Activated CD8-positive, alpha-beta memory T cell treated with anti-CD3 and anti-CD28 coated beads for 24 hours (primary cell): ENCODE data around the gene PDPK1.

ENCODE experiments used
- DNase-seq: peaks from one replicate; pipeline ENCODE4 v3.0.0-alpha.2; 2020

The PDPK1 gene

DNA sequence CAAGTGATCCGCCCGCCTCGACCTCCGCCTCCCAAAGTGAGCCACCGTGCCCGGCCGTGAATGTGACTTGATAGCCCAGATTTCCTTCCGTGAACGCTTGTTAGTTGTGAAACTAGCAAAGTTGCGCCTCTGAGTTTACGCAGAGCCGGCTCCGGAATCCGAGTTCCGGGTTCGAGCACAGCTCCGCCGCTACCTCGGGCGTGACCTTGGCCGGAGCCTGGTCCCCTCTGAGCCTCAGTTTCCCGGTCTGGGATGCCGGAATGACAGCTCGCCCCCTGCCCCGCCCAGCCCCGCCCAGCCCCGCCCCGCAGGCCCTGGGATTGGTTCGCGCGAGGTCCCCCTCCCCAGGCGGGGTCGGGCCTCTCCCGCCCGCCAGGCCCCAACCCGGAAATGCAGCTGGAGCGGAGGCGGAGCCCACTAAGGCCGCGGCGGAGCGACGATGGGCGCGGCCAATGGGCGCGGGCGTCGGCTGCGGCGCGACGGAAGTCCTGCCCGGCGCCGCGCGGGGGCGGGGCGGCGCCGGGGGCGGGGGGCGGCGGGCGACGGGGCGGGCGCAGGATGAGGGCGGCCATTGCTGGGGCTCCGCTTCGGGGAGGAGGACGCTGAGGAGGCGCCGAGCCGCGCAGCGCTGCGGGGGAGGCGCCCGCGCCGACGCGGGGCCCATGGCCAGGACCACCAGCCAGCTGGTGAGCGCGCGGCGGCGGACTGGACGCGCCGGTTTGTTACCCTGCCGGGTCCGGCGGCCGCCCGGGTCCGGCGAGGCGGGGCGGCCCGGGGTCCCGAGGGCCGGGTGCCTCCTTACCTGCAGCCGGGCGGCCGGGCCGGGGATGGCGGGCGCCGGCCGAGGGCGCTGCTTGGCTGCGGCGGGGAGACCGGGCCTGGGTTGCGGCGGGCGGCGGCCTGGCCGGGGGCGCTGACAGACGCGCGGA, at the start of gene PDPK1:
PDPK1 (plus strand) TSS at position 571 of the 929 bp plus-strand sequence; CDS start at position 663, 92 bp downstream.
- peak; percentile 94 for DNase-seq

DNA sequence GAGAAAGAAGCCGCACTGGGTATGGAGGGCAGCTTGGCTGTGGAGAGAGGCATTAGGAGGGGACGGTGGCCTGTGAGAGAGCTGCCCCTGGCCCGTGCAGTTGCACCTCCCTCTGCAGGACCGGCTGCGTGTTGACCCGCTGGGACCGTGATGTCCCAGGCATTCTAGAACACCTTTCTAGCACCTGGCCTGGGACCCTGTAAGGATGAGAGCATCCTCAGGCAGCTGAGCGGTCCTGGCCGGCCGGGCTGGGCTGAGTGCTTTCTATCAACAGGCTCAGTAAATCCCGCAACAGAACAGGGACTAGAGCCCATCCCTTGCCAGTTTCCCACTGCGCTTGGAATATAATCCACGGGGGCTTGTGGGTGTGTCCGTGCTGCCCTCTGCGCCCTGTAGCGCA, 48.2 kb upstream of the PDPK1 start:
- no peak for DNase-seq

DNA sequence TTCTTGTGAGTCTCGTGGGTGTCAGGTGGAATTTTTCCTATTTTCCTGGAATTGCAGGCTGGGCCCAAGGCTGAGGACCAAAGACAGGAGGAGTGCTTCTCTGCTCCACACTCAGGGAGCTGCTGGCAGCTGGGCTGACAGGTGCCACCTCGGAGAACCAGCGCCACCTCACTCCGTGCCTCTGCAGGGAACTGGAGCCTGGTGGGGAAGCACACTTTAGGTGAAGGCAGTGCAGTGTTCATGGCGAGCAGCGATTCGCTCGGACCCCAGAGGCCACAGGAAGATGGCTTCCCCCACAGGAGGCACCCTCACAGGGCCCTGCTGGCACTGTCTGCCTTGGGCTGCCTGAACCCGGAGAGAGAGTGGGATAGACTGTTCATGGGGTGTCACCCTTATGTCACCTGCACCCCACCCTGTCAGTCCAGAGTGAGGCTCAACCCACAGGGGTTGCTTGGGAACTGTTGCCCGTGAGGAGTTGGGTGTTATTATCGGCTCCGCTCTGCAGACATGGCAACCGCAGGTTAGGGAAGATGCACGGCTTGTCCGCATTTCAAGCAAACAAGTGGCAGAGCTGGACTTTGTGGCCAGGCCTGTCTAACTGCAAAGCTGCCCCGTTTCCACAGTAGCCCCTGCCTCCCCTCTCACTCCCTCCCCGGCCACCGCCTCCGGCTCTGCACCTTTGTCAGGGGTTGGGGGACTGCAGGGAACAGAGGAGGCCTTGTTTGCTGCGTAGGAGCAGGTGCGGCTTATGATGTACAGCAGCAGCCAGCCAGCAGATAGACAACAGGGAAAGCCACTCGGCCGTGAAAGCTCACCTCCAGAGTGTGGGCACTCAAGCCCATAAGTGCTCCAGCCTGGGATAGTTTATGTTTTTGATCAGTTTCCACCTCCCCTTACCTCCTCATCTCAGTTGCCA, 47.4 kb upstream of the PDPK1 start:
- DNase-seq: no peak

DNA sequence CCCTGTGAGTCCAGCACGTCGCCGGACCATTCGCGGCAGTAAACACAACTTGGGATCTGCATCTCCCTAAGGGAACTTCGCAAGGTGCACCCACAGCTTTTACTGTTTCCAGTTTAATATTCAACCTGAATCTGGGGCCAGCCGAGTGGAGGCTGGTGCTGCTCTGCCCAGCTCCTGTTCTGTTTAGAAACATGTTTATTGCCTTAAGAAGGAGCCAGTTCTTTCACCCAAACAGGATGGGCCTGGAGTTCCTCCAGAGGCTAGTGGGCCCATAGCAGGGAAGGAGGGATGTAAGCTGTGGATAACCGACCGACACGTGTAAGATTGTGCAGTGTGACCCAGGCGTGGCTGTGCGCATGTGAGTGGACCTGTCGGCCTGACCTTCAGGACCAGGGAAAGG, 45.5 kb upstream of the PDPK1 start:
- DNase-seq: no peak

DNA sequence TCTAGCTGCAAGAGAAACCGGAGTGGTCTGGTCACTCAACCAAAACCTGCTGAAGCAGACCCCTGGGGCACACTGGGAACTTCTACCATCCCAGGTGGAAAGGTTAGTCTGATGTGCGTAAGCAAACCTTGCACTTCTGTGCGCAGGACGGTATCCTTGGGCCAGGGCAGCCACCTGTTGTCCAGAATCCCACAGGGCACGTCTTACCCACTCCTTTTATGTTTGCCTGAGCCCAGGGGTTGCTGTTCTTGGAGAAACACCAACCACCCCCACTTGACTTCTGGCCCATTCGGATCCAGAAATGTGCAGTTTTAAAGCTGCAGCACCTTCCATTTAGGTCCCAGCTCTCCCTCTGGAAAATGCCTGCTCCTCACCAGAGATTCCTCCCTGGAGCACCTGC, 44.2 kb upstream of the PDPK1 start:
- no peak for DNase-seq

DNA sequence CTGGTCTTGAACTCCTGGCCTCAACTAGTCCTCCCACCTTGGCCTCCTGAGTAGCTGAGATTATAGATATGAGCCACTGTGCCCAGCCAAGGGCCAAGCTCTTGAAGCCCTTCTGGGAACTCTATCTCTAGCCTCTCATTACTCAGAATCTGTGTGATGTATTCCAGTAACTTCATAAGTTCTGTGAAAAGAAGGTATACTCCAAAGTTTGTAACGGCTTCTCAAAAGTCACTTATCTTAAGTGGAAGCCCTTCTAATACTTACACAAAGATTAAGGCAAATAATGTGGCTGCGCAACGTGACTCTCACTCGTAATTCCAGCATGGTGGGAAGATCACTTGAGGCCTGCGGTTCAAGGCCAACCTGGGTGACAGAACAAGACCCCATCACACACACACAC, 43.2 kb upstream of the PDPK1 start:
- no peak for DNase-seq

DNA sequence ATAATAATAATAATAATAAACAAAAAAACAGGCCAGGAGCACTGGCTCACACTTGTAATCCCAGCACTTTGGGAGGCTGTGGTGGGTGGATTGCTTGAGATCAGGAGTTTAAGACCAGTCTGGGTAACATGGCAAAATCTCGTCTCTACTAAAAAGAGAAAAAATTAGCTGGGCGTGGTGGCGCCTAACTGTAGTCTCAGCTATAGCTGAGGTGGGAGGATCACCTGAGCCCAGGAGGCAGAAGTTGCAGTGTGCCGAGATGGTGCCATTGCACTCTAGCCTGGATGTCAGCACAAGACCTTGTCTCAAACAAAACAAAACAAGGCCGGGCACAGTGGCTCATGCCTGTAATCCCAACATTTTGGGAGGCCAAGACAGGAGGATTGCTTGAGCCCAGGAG, 42.8 kb upstream of the PDPK1 start:
- DNase-seq: no peak

DNA sequence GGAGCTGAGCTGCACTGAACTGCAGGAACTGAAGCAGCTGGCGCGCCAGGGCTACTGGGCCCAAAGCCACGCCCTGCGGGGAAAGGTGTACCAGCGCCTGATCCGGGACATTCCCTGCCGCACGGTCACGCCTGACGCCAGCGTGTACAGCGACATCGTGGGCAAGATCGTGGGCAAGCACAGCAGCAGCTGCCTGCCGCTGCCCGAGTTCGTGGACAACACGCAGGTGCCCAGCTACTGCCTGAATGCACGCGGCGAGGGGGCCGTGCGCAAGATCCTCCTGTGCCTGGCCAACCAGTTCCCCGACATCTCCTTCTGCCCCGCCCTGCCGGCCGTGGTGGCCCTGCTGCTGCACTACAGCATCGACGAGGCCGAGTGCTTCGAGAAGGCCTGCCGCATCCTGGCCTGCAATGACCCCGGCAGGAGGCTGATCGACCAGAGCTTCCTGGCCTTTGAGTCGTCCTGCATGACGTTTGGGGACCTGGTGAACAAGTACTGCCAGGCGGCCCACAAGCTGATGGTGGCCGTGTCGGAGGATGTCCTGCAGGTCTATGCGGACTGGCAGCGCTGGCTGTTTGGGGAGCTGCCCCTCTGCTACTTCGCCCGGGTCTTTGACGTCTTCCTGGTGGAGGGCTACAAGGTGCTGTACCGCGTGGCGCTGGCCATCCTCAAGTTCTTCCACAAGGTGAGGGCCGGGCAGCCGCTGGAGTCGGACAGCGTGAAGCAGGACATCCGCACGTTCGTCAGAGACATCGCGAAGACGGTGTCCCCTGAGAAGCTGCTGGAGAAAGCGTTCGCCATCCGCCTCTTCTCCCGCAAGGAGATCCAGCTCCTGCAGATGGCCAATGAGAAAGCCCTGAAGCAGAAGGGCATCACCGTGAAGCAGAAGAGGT, 41.4 kb upstream of the PDPK1 start:
- no peak for DNase-seq

DNA sequence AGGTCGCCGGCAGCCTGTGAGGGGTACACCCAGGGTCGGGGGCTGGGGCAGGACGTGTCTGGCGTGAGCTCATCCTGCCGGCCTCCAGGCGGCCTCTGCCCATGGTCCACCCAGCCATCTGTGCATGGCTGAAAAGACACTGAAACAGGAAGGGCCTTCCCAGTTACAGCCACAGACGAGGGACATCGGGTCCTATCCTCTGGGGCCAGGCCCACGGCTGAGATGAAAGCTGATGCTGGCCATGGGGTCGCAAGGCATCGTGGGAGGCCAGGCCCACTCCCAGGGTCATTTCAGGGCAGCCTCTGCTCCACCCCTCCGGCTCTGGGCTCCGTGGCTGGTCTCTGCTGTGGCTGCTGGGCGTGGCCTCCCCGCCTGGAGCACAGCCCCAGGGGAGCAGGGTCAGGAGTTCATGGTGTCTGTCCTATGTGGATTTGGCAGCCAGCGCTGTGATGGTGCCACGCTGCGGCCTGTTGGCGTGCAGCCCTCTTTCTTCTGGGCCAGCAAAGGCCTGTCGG, 40.6 kb upstream of the PDPK1 start:
- no peak for DNase-seq

DNA sequence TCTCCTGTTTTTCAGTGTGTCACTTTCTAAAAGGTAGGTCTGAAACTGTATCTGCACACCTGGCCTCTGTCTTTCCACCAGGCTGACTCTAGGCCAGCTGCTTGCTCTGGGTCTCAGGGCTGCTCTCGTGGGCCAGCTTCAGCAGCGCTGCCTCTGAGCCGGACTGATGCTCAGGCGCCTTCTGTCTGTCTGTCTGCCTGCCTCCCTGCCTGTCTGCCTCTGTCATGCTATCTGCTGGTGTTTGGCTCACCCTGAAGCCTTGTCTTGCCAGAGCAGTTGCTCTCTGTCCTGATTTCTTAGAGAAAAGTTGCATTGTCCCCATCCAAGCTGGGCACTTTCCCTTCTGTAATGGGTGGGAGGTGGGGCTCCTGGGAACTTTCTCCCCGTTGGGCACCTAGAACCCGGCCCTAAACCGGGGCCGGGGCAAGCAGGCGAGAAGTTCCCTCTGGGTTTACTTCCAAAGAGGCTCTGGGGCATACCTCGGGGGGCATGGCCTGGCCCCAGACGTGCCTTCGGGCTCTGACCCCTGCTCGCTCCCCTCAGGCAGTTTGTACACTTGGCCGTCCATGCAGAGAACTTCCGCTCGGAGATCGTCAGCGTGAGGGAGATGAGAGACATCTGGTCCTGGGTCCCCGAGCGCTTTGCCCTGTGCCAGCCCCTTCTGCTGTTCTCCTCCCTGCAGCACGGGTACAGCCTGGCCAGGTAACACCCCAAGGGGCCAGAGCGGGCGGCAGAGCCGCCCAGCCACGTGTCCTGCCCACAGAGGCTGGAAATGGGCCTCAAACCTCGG, 39.9 kb upstream of the PDPK1 start:
- DNase-seq: no peak

DNA sequence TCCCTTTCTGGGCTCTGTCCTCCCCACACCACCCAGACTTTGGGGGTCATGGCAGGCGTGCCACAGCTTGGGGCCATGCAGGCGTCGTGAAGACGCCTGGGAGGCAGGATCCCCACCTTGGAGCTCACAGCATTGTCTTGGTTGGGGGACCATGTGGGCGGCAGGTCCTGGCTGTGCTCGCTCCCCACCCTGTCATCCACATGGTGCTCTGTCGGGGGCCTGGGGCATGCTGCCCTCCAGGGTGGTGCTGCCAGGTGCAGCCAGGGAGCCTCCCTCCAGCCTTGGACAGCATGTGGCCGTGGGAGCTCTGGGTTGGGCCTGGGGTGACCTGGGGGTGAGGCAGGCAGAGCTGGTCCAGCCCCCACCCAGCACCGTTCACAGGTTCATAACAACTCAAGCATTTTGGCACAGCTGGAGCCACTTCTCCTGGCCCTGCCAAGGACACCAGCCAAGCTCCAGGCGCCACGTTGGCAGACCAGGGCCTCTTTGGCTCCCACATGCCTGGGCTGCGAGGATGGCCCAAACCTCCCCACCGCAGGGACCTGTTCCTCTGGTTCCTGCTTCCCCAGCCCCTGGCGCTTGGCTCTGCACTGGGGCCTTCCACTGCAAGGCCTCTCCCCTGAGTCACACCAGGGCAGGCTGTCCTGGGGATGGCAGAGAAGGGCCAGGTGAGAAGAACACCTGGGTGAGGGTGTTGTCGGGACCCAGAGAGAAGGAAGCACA, 39.1 kb upstream of the PDPK1 start:
- DNase-seq: no peak

DNA sequence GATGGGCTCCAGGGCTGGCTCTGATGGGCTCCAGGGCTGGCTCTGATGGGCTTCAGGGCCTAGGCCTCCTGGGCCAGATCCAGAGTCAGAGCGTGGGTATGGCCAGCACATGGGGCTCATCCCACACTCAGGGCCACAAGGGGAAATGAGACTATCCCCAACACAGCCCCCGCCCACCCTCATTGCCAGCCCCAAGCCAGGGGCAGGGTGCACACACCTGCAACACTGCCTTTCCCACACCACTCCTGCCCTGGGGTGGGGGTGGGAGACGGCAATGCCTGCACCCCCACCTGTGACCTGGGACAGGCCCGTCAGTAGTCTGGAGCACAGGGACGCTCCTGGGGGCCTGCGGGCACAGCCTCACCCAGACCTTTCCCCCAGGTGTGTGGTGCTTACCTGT, 38.4 kb upstream of the PDPK1 start:
- DNase-seq: no peak

DNA sequence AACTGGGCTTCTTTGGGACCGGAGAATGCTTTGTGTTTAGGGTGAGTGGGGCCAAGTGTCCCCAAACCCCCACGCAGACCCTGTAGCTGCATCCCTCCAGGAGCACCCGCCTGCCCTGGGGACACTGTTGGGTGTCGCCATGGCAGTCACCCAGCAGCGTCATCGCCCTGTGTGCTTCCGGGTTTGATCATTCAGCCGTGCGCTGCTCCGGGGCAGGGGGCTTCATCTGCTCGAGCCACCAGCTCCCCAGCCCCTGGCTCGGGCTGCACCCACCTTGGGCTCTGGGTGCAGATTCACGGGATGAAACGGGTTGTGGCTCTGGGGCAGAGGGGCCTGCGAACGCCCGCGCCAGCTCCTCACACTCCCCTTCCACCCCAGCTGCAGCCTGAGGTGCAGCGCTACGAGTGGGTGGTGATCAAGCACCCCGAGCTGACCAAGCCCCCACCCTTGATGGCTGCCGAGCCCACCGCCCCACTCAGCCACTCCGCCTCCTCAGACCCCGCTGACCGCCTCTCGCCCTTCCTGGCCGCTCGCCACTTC, 37.9 kb upstream of the PDPK1 start:
- DNase-seq: no peak

DNA sequence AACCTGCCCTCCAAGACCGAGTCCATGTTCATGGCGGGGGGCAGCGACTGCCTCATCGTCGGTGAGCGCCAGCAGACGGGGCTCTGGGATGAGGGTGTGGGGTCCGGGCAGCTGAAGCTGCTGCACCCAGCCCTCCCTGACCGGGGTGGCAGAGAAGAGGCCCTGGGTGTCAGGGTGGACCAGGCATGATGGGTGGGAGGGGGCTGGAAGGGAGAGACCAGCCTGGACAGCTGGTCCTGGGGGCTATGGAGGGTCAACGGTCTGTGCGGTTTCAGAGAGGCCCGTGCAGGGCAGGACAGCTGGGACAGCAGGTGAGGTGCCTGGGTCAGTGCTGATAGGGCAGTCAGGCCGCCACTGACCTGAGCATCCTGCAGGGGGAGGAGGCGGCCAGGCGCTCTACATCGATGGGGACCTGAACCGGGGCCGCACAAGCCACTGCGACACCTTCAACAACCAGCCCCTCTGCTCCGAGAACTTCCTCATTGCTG, 37.3 kb upstream of the PDPK1 start:
- no peak for DNase-seq

DNA sequence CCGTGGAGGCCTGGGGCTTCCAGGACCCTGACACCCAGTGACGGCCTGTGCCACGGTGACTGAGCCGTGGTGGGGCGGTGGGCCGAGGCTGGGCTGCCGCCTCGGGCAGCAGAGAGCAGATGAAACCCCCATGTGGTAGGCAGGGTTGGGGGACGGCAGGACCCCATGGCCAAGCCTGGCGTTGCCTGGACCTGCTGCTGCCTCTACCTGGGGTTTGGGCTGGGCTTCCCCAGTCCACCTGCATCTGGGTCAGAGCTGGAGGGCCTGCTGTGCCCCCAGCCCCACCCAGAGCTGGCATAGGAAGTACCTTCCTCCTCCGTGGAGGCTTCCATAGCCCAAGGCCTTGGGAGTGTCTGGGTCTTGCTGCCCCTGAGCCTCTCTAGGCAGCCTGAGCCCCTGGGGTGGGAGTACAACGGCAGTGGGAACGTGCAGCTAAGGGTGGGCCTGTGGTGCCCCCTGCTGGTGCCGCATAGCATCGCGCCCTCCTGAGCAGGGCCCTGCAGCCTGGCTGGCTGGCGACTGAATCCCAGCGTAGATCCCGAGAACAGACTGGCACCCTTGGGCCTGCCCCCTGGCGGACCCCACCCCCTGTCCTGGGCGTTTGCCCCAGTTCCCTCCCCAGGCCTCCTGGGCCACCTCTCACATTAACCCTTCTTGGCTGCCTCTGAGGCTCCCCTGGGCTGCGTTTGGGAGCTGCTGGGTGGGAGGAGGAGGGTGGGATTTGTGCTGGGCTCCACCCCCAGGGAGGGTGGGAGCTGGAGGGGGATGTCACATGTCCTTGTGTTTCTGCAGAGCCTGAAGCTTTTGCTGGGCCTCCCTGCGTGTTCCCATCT, 36.7 kb upstream of the PDPK1 start:
- peak; percentile 95 for DNase-seq

DNA sequence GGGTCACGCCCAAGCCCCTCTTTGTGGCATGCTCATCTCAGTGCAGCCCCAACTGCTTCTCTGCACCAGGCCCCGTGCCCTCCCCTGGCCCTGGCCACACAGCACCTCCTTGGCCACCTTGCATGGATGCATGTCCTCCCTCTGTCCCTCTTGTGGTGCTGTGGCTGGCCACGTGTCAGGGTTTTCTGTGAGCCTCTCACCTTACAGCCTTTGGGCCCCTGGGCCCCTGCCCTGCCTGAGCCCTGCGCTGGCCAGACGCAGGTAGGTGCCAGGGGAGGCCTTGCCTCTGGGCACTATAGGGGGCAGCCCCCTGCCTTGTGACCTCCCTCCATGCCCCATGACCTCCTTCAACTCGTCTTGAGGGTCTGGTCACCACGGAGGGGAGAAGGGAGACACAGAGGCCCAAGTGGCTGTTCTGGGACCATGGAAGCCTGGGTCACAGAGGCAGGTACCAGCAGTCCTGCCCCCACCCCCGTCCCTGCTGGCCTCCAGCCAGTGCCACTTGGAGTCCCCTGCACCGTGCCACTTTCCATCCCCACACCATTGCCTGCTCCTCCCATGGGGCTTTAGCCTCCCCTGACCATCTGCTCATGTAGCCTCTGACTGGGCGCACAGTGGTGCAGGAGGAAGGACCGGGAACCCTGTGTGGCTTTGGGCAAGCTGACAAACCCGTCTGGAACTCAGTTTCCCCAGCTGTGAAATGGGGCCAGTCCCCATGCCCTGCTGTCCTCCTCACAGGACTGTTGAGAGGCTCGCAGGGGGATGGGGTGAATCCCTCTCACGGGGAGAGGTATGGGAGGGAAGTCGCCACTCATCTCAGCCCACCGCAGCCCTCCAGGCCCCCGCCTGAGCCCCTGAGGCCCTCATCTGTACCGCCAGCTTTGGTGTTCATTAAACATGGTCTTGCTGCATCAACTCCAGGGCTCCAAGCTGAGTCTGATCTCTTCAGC, 35.6 kb upstream of the PDPK1 start:
- no peak for DNase-seq

DNA sequence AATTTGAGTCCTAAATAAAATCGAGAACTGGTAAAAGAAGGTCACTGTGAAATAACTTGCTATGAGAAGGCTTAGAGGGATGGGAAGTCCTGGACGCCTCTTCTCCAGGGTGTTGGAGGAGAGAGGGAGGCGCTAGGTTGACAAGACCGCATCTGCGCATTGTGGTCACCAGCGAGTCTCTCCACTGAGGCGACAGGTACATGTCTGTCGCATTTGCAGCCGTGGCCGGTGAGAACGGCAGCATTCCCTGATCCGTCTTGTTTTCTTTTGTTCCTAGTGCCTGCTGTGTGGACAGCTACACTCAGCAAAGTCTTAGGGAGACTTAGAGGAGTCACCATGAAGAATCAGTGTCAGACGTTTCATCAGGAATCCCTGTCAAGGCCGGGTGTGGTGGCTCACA, 32.1 kb upstream of the PDPK1 start:
- no peak for DNase-seq

DNA sequence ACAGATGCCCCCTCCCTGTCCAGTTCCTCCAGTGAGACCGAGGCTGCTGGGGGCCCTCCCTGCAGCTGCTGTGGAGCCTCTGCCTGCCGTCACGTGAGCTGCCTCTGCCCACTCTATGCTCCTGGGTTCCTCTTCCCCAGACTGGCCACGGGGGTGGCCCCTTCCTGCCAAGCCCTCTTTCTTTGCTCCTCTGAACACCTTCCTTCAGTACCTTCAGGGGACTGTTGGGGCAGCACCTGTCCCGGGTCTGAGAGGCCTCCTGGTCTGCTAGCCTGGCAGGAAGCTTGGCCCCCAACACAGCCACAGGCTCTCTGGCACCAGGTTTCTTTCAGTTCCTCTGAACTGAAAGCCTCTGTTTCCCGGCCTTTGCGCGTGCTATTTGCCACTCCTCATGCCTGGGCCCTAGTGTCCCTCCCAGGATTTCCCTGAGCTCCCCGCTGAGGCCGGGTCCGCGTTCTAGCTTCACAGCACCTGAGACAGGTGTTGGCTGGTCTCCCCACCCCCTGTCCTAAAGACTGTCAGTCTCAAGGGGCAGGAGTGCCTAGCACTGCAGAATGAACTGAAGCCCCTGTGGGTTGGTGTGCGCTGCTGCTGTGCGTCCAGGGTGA, 30.7 kb upstream of the PDPK1 start:
- no peak for DNase-seq
